IPS DF 4.7 (cell line): ENCODE results near the gene TCF7.
A peak's percentile ranks its signal among the peaks of the same experiment; 100 is the strongest.

Experiments
- DNase-seq: peaks from one replicate; pipeline ENCODE4 v3.0.0-alpha.2; 2013; ENCODE audit warnings: low spot score; ENCODE audit errors: extremely low read depth

TCF7 gene

DNA sequence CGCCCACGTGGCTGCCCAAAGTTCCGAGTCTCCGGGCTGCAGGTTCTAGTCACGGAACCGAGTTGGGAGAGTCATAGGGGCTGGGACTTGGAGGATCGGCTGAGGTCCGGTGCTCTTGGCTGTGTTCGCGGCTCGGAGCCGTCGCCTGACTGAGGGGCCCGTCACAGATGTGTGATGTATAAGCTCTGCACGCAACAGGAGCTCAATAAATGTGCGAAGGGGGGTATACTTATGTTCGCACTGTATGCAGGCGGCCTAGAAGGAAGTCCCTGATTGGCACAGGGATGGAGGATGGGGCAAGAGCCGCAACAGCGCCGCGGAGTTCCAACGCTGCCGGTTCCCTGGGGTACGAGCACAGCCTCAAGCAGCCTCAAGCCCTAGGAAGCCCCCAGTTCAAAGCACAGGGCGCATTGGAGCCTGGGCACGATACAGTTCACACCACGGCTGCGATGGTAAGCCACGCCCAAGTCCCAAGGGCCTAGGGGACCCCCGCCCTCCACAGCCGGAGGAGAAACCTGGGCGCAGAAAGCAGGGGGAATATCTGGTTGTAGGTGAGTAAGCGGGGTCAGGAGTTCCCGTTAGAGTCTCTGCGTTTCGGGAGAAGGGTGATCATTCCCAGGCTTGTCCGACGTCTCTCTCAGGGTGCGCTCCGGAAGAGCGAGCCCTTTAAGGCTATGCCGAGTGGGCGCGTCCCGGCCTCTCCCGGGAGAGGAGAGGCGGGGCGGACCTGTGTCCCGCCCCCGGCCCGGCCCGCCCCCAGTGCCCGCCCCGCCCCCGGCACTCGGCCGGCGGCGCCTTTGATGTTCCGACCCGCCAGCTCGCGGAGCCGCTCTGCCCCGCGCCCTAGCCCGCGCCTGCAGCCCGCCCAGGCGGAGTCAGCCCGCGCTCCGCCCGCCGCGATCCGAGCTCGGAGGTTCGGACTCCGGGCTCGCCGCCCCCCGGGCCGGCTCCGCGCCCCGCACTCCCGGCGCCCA is at the start of gene TCF7:
TCF7 (plus strand) TSS at position 780 of the 974 bp plus-strand sequence. CDS start 226 bp downstream, outside the sequence.
- no peak for DNase-seq

DNA sequence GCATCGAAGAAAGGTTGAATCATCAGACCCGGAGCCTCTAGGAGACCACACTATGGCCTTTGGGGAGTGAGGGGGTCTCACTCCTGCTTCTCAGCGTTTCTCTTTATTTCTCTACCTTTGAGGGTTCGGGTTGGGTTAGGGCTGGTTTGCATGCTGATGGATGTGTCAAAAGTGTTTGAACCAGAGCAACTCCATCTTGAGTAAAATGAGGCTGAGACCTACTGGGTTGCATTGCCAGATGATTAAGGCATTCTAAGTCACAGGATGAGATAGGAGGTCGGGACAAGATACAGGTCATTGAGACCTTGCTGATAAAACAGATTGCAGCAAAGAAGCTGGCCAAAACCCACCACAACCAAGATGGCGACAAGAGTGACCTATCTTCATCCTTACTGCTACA is 44.9 kb upstream of the TCF7 start:
- no peak for DNase-seq

DNA sequence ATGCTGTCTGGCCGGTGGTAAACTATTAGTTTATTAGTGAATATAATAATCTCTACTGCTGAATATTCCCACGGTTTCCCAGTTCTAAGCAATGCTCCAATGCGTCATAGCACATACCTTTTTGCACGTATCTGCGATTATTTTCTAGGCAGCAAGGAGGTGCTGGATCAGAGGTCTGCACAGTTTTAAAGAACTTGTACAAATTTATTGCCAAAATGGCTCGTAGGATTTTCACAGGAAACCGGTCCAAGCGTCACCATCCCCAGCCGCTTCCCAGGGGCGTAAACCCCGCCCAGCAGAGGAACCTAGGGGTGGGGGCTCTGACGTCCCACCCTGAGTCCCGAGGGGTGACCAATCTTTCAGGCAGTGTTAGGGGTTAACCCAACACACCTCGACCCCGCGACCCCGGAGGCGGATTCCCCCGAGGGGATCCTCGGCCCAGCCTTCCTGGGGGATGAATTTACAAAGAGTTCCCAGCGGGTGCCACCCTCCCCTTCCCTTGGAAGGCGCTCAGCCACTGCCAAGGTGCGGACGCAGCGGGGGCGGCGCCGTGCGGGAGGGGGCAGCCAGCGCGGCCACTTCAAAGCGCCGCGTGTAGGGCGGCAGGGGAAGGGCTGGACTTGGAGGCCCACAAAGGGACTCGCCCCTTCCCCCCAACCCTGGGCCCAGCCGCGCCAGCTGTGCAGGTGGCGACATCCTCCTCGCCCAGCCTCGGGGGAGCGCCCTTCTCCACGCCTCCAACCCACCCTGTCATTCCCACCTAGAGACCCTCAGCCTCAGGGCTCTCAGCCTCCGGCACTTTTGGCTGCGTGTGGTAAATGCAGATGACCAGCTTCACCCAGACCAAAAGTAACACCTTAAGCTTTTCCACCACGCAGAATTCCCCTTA is 43.5 kb upstream of the TCF7 start:
- DNase-seq, result peak; percentile 9

DNA sequence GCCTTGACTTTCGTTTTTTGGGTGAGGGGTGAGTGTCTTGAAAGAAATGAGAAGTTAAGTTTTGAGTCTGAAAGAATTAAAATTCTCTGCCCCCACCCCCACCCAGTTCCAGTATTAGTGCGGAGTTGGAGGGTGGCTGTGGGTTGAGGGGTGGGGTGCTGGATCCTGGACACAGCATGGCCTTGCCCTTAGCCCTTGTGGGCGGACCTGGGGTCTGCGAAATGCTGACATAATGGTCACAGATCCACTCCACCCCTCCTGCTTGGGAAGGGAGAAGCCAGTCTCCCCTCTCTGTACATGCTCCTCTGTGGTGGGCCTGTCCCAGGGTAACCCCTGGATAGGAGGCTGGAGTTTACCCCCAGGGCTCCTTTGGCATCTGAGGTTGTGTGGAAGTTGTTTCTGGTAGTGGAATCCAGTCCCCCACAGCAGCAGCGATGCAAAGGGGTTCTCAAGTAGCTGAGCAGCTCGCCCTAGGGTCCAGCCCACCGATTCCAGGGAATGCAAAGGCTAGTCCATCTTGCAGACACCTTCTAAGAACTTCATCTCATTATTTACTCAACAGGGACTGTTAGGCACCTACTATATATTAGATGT is 42.8 kb upstream of the TCF7 start:
- no peak for DNase-seq

DNA sequence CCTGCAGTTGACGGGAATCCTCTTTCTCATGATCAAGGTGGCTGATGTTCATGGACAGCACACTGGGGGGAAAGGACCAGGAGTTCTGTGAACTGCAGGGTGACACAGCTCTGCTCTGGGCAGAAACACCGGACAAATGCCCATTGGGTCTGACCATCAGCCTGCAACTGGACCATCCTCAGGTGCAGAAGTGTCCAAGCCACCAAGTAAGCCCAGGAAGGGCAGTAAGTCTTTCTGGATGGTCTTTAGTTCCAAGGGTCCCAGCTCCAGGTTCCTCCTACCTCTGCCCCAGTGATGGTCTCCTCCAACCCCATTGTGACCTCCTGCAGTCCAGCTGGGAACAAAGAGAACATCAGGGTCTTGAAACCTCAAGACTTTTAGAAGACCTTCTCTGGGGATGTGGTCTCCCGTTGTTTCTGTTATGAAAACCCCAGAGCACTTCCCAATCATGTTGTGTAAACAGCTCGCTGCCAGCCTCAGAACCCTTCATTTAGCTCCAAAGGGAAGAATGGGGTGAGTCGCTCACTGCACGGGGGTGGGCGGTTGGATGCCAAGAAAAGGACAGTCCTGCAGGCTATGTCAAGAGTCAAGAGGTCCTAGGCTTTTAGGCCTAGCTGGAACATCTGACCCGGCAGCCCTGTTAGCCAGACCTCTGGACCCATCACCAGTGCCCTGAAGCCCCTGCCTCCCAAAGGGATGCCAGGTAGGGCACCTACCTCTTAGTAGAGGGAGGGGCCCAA is 41.8 kb upstream of the TCF7 start:
- DNase-seq, result no peak

DNA sequence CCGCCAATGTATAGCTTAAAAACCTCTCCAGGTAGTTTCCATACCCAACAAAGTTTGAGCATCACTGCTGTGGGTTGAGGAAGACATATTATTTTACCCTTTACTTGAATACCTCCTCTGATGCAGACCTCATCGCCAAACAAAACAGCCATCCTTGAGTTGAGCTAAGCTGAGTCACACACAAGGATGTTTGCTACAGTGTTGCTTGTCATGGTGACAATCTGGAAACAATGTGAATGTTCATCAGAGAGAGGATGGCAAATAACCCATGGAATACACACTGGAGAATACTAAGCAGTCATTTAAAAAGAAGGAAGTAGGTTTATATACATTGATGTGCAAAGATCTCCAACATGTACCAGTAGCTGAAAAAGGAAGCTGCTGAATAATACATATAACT is 41.1 kb upstream of the TCF7 start:
- DNase-seq, result no peak

DNA sequence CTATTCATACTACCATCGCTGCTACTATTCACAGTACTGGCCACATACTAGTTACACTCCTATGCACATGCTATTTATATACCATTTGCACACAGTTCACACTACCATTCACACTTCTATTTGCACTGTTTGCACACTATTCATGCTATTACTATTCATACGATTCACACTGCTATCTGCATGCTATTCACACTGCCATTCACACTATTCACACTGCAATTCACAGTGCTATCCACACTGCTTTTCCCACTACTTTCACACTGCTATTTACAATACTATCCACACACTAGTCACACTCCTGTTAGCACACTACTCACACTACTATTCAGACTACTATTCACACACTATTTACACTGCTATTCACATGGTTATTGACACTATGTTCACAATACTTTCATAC is 39.4 kb upstream of the TCF7 start:
- no peak for DNase-seq

DNA sequence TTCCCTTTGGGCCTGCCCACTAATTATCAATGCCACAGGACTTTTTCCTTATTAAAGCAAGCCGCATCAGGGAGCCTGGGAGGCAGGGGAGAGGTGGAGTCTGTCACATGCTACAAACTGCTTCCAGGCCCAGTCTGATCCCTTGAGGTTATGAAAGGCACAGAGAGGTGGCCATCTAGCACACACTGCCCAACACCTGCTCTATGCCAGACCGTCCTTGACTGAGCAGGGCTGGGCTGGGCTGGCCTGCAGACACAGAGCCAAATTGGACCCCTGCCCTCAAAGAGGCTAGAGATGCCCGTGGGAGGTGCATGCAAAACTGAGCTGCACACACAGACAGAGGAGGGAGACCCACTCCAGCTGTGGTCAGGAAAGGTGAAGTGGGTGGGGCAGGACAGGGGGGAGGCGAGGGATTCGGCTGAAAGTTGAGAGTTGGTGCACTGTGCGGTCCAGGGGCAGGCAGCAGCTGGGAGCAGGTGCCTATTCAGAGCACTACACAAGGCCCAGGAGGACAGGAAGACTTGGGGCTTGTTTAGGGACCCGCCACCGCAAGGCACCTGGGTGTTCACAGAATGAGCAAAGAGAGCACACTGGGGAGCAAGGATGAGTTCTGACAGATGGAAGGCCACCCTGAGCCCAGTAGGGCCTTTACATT is 36.4 kb upstream of the TCF7 start:
- no peak for DNase-seq

DNA sequence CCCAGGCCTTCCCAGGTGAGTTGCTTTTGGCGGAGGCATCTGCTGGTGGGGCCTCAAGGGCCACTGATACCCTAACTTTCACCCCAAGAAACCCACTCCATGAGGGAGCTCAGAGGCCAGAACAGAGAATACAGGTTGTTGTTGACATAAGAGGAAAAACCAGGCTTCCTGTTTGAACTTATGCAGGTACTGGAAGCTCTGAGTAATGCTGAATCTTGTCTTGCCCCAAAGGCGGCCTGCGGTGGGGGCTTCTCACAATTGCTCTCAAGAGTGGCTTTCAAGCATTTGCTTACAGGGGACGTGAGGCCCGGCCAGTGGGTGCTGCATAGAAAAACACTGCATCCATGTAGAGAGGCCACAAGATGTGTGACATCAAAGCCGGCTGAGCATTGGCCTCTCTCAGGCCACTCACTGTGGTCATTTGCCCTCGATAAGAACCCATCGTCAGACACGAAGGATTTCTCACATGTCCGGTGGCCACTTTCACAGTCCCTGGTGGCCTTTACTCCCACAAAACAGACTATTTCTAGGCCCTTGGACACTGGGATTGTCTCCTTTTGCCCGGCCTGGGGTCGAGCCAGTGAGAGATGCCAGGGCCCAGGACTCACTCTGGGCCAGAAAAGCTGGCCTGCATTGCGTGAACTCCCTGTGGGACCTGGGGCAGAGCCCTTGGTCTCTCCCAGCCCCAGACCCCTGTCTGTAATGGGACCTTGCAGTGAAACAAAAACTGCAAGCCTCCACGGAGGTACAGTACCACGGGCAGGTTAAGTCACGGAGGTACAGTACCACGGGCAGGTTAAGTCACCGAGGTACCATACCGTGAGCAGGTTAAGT is 34.5 kb upstream of the TCF7 start:
- no peak for DNase-seq

DNA sequence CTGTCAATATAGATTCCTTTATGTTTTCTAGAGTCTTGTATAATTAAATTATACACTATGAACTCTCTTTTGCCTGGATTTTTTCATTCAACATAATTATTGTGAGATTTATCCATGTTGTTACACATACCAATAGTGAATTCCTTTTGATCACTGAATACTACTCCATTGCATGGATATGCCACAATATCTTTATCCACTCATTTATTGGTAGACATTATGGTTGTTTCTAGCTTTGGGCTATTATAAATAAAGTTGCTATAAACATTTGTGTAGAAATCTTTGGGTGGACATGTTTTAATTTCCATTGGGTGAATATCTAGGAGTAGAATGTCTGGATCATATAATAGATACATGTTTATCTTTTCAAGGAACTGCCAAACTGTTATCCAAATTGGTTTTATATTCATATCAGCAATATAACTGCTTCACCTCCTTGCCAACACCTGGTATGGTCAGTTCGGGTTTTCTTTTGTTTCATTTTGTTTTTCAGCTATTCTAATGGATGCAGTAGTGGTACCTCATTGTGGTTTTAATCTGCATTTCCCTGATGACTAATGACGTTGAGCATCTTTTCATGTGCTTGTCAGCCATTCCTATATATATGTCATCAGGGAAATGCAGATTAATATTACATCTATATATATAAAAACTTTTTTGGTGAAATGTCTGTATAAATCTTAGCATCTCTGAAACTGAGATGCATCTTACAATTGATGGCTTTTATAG is 32.1 kb upstream of the TCF7 start:
- DNase-seq, result no peak

DNA sequence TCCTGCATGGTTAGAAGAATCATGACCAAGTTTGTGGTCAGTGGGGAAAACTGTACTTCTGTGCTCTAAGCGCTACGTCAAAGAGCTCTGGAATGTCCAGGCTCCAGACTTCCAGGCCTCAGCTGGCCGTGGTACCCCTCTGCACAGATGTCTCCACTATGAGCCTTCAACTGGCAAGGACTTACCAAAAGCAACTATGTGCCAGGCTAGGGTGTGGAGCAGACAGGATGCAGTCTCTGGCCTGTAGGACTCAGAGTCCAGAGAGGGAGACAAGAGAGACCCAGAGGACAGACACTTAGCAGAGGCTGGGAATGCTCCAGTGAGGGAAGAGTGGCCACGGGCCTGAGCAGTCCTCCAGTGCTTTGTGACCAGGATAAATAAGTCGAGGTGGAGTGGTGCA is 31.0 kb upstream of the TCF7 start:
- DNase-seq, result no peak

DNA sequence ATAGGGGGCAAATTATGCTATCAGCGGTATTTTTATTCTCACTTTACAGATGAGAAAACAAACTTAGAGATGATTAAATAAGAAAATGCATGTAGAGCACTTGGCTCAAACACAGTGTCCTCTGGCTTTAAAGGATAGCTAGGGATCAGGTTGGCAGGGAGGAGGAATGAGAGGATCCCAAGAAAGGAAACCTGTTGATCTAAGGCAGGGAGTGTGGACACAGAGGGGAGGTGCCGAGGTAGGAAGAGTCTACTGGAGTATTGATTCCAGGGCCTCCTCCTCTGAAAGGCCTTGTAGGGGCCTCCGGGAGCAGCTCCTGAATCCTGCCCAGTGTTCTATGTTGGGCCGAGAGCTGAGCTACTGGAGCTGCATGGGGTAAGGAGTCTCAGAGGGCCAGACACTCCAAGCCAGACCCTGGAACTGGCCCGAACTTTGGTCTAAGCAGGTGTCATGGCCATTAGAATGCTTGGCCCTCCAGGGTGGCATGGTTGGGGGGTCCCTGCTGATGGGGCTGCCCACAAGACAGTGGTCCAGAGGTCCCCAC is 30.4 kb upstream of the TCF7 start:
- no peak for DNase-seq

DNA sequence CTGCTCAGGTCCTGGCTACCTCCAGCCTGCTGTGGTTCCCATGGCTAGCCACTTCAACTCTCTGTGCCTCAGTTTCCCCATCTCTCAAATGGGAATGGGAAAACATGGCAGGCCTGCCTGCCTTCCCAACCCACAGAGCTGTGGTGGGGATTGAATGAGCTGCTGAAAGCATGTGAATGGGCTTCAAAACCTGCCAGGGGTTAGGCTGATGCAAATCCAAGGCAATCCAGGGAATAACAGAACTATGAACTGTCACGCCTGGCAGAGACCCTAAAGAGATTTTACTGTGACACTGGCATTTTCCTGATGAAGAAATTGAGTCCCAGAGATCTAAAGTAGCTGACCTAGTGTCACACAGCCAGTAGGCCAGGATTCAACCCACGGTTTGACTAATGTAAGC is 29.9 kb upstream of the TCF7 start:
- no peak for DNase-seq

DNA sequence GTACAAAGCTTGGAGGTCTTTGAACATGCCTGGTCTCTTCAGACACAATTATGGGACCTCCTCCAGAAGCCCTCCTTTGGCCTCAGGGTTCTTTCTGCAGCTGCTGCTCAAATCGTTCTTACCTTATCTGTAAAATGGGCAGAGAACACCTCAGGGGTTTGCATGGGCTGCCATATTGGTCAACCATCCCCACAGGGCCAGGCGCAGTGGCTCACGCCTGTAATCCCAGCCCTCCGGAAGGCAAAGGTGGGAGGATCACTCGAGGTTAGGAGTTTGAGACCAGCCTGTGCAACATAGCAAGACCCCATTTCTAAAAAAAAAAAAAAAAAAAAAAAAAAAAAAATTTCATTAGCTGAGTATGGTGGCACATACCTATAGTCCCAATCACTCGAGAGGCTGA is 29.1 kb upstream of the TCF7 start:
- DNase-seq, result no peak

DNA sequence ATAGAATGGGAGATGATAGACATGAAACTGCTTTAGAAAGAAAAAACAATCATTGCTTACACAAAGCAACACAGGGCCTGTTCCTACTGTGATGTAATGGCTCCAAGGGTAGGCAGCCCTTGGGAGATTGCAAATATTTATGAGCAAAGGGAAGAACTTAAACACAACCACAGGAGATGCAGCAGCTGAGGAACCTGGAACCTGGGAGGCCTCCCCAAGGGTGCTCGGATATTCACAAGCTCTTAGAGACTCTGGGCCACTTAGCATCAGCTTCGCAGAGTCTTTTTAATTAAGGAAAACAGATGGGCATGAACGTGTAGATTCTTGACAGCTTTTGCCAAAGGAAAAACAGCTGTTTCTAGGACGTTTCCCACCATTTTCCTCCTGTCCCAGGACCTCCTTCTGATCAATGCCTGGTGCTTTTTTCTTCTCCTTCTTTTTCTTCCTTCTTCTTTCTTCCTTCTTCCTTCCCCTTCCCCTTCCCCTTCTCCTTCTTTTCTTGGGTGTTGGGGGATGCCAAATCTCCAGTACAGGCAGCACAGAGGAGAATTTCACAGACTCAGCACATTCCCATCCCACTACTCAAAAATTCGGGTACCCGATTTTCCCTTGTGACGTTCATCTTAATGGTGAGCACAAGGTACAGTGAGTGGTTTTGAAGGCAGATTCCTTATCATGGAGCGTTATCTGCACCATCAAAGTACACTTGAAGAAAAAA is 28.1 kb upstream of the TCF7 start:
- no peak for DNase-seq

DNA sequence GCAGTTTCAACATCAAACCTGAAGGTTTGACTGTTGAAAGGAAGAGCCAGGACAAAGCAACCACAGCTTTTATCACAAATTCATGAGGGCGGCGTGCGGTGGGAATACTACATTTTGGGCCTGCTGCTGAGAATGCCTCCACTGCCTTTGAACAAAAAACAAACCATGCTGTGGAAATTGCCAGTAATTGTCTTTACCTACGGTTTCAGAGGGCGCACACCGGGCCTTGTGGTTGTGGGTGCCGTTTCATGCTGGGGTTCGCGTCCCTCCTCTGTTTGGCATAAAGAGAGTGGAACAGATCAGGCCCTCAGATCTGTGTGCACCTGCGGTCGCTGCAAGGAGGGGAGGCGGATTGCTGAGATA is 27.6 kb upstream of the TCF7 start:
- DNase-seq, result no peak

DNA sequence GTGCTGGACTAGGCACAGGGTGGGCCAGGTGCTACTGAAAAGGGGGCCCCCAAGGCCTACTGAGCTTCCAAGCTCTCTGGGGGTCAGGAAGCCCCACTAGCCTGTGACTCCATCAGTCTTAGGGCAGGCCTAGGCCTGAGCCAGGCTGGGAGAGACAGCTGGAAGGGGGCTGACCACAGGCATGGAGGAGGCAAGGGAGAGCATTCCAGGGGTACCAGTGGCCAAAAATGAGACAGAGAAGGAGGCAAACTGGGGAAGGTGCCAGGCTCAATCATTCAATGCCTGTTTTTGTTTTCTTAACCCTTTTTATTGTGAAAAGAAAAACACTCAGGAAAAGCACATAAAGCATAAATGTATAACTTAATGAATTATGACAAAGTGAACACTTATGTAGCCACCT is 26.2 kb upstream of the TCF7 start:
- no peak for DNase-seq

DNA sequence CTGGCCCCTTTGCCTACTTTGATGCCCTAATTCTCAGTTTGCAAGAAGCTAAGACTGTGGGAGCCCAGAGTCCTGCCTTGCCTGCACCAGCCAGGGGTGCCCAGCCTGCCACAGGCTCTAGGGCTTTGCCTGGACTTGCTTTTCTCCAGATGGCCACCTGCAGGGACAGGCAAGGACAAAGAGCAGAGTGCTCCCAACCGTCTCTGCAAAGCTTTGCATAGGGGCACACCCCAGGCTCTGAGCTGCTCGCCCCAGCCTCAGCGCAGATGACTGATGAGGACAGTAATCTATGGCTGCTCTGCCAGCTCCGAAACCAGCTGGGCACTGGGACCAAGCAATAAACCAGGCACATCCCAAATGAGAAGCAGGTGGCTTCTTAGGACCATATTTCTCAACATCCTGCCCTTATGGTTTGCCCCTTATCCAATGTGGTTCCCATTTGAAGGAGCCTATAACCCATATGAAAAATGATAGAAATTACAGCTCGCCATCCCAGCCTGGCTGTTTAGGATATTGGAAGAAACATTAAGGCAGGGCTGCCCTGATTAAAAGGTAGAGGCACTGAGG is 25.4 kb upstream of the TCF7 start:
- DNase-seq, result no peak
